NCI-H1930 (cell line): ENCODE results near the gene CPNE5.
"Not testable (repeated sequence)": the region's sequence is repeated elsewhere in the genome, so short reads cannot be mapped to it uniquely, and the experiment has no call there.

Source experiments
- DNase-seq, 2 experiments: peaks; one replicate each; lab custom pipeline; 2025; lab: John Stamatoyannopoulos, UW

Gene CPNE5

GRCh38 chr6:36723992-36724391 is 115.3 kb downstream of the CPNE5 start:
- not testable (repeated sequence) for DNase-seq

DNA sequence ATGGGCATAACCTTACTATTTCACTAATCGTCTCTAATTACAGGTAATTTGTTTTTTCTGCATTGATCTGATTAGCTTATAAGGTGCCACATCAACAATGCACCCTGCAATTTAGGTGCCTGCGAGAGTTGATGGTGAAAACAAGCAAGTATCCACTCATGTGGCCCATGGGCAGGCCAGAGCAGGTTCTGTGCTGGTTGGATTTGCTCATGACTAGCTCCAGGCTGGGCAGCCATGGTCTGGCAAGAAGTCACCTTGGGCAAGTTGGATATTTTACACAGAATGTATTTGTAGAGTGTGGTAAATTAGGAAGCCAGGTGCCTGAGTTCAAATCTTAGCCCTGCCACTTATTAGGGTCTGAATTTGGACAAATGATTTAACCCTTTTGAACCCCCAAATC is 116.4 kb downstream of the CPNE5 start:
- no peak for DNase-seq

DNA sequence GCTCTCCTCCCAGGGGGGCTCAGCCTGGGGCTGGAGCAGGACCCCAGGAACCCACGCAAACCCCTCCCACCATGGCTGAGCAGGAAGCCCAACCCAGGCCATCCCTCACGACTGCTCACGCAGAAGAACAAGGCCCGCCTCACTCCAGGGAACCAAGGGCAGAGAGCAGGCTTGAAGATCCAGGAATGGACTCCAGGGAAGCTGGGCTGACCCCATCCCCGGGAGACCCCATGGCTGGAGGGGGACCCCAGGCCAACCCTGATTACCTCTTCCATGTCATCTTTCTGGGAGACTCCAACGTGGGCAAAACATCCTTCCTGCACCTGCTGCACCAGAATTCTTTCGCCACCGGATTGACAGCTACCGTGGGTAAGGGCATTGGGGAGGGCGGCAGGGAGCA is 116.9 kb downstream of the CPNE5 start:
- no peak for DNase-seq

DNA sequence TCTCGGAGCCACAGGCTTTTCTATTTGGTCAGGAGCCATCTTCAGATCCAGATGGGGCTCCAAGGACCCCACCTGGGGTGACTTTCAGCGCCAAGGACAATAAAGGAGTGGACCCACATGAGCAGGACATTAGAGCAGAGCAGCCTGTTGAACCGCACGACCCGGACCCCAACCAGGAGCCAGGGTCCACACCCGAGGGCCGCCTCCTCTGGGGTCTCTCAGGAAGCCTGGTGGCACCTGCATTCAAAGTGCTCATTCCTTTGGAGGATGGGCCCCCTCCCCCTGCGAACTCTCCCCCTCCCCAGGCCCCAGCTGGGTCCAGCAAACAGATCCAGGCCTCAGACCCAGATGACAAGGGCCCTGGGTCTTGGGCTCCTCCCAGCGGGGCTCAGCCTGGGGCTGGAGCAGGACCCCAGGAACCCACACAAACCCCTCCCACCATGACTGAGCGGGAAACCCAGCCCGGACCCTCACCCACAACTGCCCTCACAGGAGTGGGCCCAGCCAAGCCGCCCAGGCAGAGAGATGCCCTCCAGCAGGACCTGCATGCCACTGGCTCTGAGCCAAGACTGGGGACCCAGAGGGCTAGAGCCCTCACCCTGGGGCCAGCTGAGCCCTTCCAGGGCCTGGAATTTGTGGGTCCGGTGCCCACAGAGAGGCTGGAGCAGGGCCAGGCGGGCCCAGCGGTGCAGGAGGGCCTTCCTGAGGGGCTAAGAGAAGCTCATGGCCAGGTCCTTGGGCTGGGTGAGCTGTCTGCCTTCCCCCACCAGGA is 117.7 kb downstream of the CPNE5 start:
- no peak for DNase-seq

GRCh38 chr6:36720251-36721141 is 118.7 kb downstream of the CPNE5 start:
- DNase-seq, result no peak

DNA sequence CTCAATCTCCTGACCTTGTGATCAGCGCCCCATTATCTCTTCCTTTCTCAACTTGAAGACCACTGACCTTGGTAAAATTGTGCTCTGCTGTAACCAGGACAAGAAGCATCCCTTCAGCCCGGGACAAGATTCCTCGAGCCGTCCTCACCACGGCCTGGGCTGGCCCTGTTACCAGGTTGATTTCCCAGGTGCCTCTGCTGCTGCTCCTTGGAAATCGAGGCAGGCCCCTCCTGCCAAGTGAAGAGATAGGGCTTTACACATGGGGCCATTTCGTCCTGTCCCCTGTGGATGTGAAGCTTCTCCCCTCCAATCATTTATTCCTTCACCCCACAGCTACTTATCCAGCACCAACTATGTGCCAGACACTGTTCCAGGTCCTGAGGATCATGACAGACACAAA is 120.1 kb downstream of the CPNE5 start:
- DNase-seq, result no peak

- DNase-seq, result no peak
Observed at GRCh38 chr6:36718560-36718959, 120.7 kb downstream of the CPNE5 start.

GRCh38 chr6:36717871-36718540 is 121.2 kb downstream of the CPNE5 start:
- DNase-seq, result no peak

GRCh38 chr6:36717231-36717825 is 121.9 kb downstream of the CPNE5 start:
- no peak for DNase-seq

- DNase-seq, result no peak
Observed at GRCh38 chr6:36716476-36717093, 122.7 kb downstream of the CPNE5 start.

DNA sequence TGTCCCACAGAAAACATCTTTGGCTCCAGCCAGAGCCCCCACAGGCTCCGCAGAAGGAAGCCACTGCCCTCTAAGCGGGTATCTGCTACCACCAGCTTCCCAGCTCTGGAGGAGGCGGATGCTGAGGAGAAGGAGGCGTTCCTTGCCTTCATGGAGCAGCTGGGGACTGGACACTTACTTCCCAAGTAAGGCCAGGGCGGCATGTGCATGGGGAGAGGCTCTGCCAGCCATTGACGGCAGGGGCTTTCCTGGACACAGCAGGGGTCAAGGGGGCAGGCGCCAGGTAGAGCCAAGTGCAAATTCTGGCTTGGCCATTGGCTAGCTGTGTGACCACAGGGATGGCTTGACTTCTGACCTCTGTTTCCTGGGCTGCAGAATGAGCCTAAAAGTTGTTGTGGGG is 123.8 kb downstream of the CPNE5 start:
- DNase-seq, result no peak

- no peak for DNase-seq
Observed at GRCh38 chr6:36714511-36714910, 124.7 kb downstream of the CPNE5 start.

DNA sequence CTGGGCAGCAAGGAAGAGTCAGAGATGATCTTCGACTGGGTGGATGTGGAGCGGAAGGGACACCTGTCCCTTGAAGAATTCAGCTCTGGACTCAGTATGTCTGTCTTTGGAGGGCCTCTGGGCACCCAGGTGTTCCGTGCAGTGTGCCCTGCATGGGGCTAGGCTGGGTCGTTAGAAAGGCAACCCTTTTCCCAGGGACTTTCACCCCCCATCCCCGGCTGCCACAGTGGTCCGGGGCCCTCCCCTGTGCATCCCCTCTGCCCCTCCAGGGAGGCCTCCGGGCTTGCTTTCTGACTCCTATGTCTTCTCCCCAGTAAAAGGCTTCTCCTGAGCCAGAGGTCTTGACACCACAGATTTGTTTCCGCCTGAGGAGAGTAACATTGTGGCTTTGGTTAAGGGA is 125.4 kb downstream of the CPNE5 start:
- DNase-seq, result no peak

DNA sequence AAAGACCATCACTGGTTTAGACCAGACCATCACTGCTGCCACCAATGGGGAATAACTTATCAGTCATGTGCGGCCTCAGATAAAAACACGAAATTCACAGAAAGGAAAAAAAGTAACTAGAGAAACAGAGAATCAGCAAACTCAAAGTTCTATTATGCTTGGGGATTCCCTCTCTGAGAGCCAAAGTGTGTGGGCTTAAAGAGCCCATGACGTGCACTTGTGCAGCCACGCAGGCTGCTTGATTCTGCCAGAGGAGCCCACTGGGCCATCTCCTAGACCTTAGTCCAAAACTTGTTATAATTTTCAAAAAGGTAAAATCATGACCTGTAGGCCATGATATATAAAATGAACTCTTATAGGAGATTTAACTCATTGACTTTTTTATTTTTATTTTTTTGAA is 126.4 kb downstream of the CPNE5 start:
- no peak for DNase-seq

GRCh38 chr6:36706339-36706738 is 132.9 kb downstream of the CPNE5 start:
- no peak for DNase-seq

DNA sequence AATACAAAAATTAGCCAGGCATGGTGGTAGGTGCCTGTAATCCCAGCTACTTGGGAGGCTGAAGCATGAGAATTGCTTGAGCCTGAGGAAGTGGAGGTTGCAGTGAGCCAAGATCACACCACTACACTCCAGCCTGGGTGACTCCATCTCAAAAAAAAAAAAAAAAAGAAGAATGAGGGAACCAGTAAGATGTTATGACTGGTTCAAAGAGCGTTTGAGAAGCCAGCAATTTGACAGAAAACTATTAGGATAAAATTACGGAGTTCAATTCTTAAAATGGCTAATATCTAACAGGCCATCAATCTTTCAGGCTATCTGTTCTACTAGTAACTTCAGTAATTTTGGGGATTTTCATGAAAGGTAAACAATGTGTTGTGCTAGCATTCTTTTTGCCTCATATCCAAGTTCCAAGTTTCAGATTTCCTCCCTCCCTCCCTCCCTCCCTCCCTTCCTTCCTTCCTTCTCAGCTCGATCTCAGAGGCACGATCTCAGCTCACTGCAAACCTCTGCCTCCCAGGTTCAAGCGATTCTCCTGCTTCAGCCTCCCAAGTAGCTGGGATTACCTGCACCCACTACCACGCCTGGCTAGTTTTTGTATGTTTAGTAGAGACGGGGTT is 134.2 kb downstream of the CPNE5 start:
- DNase-seq, result not testable (repeated sequence)

DNA sequence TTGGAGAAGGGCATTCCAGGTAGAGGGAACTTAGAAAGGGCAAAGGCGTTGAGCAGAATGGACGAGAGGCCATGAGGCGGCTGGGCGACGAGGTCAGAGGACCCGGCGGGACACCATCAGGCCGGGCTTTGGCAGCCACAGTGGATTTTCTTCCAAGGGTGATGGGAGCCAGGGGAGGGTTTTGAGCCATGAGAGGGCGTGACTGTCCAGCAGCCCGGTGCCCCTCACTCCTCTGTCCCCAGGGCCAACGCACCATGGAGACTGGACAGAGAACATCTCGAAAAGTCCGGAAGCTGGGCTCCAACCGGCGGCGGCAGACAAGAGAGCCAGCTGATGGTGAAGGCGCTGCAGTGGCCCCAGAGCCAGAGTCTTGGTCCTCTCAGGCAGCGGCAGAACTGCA is 135.3 kb downstream of the CPNE5 start:
- DNase-seq, result no peak

DNA sequence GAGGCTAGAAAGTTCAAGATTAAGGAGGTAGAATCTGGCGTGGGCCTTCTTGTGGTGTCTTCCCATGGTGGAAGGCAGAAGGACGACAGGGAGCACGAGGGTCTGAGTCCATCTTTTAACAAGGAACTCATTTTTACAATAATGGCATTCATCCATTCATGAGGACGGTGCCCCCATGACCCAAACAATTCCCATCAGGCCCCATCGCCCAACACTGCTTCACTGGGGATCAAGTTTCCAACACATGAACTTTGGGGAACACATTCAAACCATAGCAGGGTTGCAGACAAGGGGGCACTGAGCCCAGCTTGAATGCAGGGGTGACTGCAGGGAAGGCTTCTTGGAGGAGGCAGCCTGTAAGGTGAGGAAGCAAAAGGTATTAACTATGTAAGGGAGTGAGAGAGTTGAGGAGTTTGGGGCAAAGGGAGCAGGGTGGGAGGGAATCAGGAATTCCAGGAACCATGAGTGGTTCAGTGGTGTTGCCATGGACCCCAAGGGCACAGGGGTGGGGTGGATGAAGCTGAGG is 136.1 kb downstream of the CPNE5 start:
- DNase-seq, result no peak

GRCh38 chr6:36702656-36703055 is 136.6 kb downstream of the CPNE5 start:
- DNase-seq, result no peak

GRCh38 chr6:36701401-36701991 is 137.7 kb downstream of the CPNE5 start:
- DNase-seq, result no peak

- DNase-seq, result no peak
Observed at GRCh38 chr6:36700831-36701230, 138.4 kb downstream of the CPNE5 start.
